Measurements from ENCODE around the gene PDE9A. TPM values are rescaled to one million over a fixed set of nuclear protein-coding genes. Genes with fewer than 3 reads are reported as not detected.

Gene PDE9A
- polyA plus RNA-seq, 1 experiment = 0.14 TPM

DNA sequence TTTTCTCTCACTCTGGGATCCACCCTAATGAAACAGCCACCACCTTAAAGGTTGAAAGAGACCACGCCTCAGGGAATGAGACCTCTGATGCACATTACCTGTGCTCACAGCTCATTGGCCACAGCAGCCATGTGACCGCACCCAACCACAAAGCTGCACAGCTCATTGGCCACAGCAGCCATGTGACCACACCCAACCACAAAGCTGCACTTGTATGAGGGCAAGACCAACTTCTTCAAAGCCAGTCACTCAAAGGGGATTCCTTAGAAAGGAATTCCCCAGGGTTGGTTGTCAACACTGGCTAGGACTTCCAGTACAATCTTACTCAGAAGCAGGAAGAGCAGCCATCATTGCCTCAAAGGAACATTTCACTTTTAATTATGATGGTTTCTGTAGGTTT lies 43.6 kb upstream of the PDE9A start:
- ChIA-PET CTCF (no interaction called here), POLR2A (no interaction called here)
- Histone ChIP-seq H3K27ac (ENCODE audit: low read depth, low read length) (no peak overlapping the region), H3K4me3 (ENCODE audit: low read depth, low read length) (no peak overlapping the region), H3K27me3 (ENCODE audit: control insufficient read depth, insufficient read depth, low read length) (no peaks in the 10 kb centered on the region), H3K9me3 (ENCODE audit: control insufficient read depth, insufficient read depth, low read length) (0 out of 2 replicates have a peak, but pooled peaks cover 3% of the 10 kb centered on the region)
- TF ChIP-seq, protein P1, sequence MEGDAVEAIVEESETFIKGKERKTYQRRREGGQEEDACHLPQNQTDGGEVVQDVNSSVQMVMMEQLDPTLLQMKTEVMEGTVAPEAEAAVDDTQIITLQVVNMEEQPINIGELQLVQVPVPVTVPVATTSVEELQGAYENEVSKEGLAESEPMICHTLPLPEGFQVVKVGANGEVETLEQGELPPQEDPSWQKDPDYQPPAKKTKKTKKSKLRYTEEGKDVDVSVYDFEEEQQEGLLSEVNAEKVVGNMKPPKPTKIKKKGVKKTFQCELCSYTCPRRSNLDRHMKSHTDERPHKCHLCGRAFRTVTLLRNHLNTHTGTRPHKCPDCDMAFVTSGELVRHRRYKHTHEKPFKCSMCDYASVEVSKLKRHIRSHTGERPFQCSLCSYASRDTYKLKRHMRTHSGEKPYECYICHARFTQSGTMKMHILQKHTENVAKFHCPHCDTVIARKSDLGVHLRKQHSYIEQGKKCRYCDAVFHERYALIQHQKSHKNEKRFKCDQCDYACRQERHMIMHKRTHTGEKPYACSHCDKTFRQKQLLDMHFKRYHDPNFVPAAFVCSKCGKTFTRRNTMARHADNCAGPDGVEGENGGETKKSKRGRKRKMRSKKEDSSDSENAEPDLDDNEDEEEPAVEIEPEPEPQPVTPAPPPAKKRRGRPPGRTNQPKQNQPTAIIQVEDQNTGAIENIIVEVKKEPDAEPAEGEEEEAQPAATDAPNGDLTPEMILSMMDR (IDR thresholded peaks at IDR 0.05; ENCODE audit: low read depth, low read length) = no peak
- no peak for DNase-seq (ENCODE audit: low read depth, low spot score)

DNA sequence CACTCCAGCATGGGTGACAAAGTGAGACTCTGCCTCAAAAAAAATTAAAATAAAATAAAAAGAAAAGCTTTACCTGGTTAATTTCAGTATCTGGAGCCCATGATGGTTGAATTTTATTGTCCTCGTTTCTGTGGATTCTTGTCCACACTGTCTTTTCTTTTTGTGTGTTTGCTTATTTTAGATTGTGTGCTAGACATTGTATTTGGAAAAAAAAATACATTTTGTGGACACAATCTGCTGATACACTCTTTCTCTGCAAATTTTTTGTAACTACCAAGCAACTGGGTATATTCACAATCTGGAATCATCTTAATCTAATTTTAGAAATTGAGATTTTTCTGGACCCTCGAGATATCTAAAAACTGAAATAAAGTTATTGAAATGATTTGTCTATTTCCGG lies 41.6 kb upstream of the PDE9A start:
- TF ChIP-seq, protein P1 (IDR thresholded peaks at IDR 0.05; ENCODE audit: low read depth, low read length) = no peak
- peaks cover 11% of the 10 kb centered on the region; the same call in 1 of the 2 replicates for H3K9me3 ChIP-seq (ENCODE audit: control insufficient read depth, insufficient read depth, low read length)
- ChIA-PET POLR2A (no interaction called here), CTCF (no interaction called here)
- no peak overlapping the region for H3K4me3 ChIP-seq (ENCODE audit: low read depth, low read length)
- H3K27me3 ChIP-seq (ENCODE audit: control insufficient read depth, insufficient read depth, low read length) = no peaks in the 10 kb centered on the region
- DNase-seq (ENCODE audit: low read depth, low spot score) = no peak
- no peak overlapping the region for H3K27ac ChIP-seq (ENCODE audit: low read depth, low read length)

DNA sequence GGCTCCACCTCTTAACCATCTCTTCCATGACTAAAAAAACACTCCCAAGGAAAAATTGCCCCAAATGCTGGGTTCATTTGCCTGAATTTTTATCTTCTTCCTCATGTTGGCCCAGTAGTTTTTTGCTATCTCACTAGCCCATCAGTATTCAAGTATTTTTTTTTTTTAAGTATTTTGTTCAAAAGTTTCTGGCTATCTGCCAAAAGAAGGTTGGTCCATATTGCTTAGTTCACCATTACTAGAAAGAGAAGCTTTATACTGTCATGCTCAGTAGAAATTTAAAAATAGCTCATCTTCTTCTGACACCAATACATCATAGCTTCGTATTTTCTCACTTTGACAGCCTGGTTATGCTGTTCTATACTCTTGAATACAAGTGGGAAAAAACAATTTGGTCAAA lies 41.0 kb upstream of the PDE9A start:
- ChIA-PET CTCF (no interaction called here), POLR2A (no interaction called here)
- Histone ChIP-seq H3K27ac (ENCODE audit: low read depth, low read length) (no peak overlapping the region), H3K4me3 (ENCODE audit: low read depth, low read length) (no peak overlapping the region), H3K9me3 (ENCODE audit: control insufficient read depth, insufficient read depth, low read length) (peaks cover 16% of the 10 kb centered on the region; the same call in 1 of the 2 replicates), H3K27me3 (ENCODE audit: control insufficient read depth, insufficient read depth, low read length) (no peaks in the 10 kb centered on the region)
- no peak for DNase-seq (ENCODE audit: low read depth, low spot score)
- TF ChIP-seq, protein P1 (IDR thresholded peaks at IDR 0.05; ENCODE audit: low read depth, low read length) = no peak

DNA sequence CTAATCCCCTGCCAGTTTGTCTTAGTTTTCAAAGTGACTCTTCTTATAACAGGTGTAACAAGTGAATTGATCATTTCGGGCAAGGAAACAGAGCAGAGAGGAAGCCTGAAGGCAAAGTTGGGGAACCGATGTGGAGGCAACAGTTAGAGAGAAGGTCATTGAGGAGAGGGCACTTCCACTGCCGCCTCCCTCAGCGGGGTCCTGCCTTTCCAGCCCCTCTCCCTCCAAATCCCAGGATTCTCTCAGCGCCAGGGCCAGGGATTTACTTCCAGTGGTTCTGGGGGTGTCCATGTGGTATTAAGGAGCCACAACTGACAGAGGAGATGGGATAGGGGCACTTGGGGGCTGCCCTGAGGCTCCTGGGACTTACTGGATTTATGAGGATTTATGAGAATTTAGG lies 39.7 kb upstream of the PDE9A start:
- TF ChIP-seq, protein P1 (IDR thresholded peaks at IDR 0.05; ENCODE audit: low read depth, low read length) = no peak
- H3K4me3 ChIP-seq (ENCODE audit: low read depth, low read length) = no peak overlapping the region

DNA sequence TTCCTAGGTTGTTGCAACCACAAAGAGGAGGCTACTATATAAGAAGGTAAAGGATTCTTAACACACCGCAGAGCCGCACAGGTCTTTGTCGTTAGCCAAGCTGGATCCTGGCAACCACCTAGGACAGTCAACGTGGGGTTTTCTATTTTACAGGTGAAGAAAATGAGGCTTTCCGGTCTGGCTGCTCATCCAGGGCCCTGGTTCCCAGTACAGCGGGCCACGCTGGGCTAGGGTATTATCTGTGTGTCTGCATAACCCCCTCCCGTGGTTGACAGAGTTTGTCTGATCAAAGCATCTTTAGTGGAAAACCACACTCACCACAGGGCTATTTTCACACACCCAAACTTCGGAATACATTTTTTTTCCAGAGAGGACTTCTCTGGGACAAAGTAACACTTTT lies 39.0 kb upstream of the PDE9A start:
- Histone ChIP-seq H3K9me3 (ENCODE audit: control insufficient read depth, insufficient read depth, low read length) (peaks cover 16% of the 10 kb centered on the region; the same call in 1 of the 2 replicates), H3K4me3 (ENCODE audit: low read depth, low read length) (no peak overlapping the region), H3K27me3 (ENCODE audit: control insufficient read depth, insufficient read depth, low read length) (no peaks in the 10 kb centered on the region), H3K27ac (ENCODE audit: low read depth, low read length) (no peak overlapping the region)
- ChIA-PET POLR2A (no interaction called here), CTCF (no interaction called here)
- TF ChIP-seq, protein P1 (IDR thresholded peaks at IDR 0.05; ENCODE audit: low read depth, low read length) = no peak
- DNase-seq (ENCODE audit: low read depth, low spot score) = no peak

More for the DNA sequence above, 39.7 kb upstream of the PDE9A start:
- Histone ChIP-seq H3K27ac (ENCODE audit: low read depth, low read length) (no peak overlapping the region), H3K9me3 (ENCODE audit: control insufficient read depth, insufficient read depth, low read length) (peaks cover 16% of the 10 kb centered on the region; the same call in 1 of the 2 replicates), H3K27me3 (ENCODE audit: control insufficient read depth, insufficient read depth, low read length) (no peaks in the 10 kb centered on the region)
- DNase-seq (ENCODE audit: low read depth, low spot score) = no peak
- ChIA-PET POLR2A (no interaction called here), CTCF (no interaction called here)
